DND-41 (cell line): ENCODE data around the gene SH2D7.
A peak's percentile ranks its signal among the peaks of the same experiment; 100 is the strongest.
"Not testable (repeated sequence)": the region's sequence is repeated elsewhere in the genome, so short reads cannot be mapped to it uniquely, and the experiment has no call there.

ENCODE experiments used
- ATAC-seq: fragments of 200-7000 bp; cut with Tn5 transposase; 3 replicates; pipeline ENCODE4 v1.9.1; 2021; ENCODE audit warnings: low read depth; ENCODE audit not compliant: insufficient read depth
- DNase-seq: peaks from one replicate; pipeline ENCODE4 v3.0.0-alpha.2; 2020
- H2AFZ ChIP-seq: 2 replicates; pipeline ENCODE4 v1.6.0; 2012; ENCODE audit warnings: low read depth, low read length
- H3K27ac ChIP-seq: 2 replicates; pipeline ENCODE4 v1.5.1; 2012; ENCODE audit warnings: low read length, inconsistent platforms
- H3K27me3 ChIP-seq: fragments of 200-600 bp; sonication (generic); 2 replicates; pipeline ENCODE4 v1.6.0; 2012; ENCODE audit warnings: low read length, mild to moderate bottlenecking, inconsistent platforms; ENCODE audit not compliant: insufficient read depth, poor library complexity
- H3K36me3 ChIP-seq: 2 replicates; pipeline ENCODE4 v1.5.1; 2012; ENCODE audit warnings: low read length, inconsistent platforms; ENCODE audit not compliant: insufficient read depth
- H3K4me1 ChIP-seq: 2 replicates; pipeline ENCODE4 v1.5.1; 2012; ENCODE audit warnings: mild to moderate bottlenecking, low read length; ENCODE audit not compliant: insufficient read depth
- H3K4me2 ChIP-seq: 2 replicates; pipeline ENCODE4 v1.6.0; 2012; ENCODE audit warnings: mild to moderate bottlenecking, moderate library complexity, low read length, inconsistent platforms; ENCODE audit not compliant: insufficient read depth
- H3K4me3 ChIP-seq, 2 experiments: fragments of 200-600 bp in 1 of 2; shearing (Covaris generic) in 1 of 2; 2 replicates each; pipeline ENCODE4 v1.5.1; 2012 to 2016; ENCODE audit warnings: inconsistent platforms in 2 of 2, low read length in 2 of 2, mild to moderate bottlenecking in 2 of 2, low read depth in 1 of 2, moderate library complexity in 1 of 2
- H3K79me2 ChIP-seq: 2 replicates; pipeline ENCODE4 v1.6.0; 2012; ENCODE audit warnings: low read length, inconsistent platforms; ENCODE audit not compliant: insufficient read depth
- H3K9ac ChIP-seq: 2 replicates; pipeline ENCODE4 v1.6.0; 2012; ENCODE audit warnings: low read depth, mild to moderate bottlenecking, inconsistent platforms, low read length, moderate library complexity
- H3K9me3 ChIP-seq: 2 replicates; pipeline ENCODE4 v1.5.1; 2012; ENCODE audit warnings: low read length, moderate library complexity, mild to moderate bottlenecking, inconsistent platforms; ENCODE audit not compliant: insufficient read depth, severe bottlenecking
- H4K20me1 ChIP-seq: 2 replicates; pipeline ENCODE4 v1.6.0; 2012; ENCODE audit warnings: low read length; ENCODE audit not compliant: insufficient read depth
- CTCF ChIP-seq: IDR thresholded peaks from 2 replicates; pipeline ENCODE4 v1.5.1; 2012; ENCODE audit warnings: borderline replicate concordance, low read length, moderate library complexity, mild to moderate bottlenecking; ENCODE audit not compliant: poor library complexity, severe bottlenecking; ENCODE audit errors: extremely low read depth
- EZH2 ChIP-seq: IDR thresholded peaks from 3 replicates; pipeline ENCODE4 v1.6.1; 2012; ENCODE audit warnings: borderline replicate concordance, low read depth, mild to moderate bottlenecking, moderate library complexity, low read length, inconsistent platforms; ENCODE audit not compliant: severe bottlenecking

The SH2D7 gene

GRCh38 chr15:78149805-78150751 lies 57.7 kb downstream of the SH2D7 start:
- peaks cover 7% of the 10 kb centered on the region for H4K20me1 ChIP-seq
- H3K79me2 ChIP-seq, result peaks cover 59% of the 10 kb centered on the region
- TF ChIP-seq EZH2, result no peak
- TF ChIP-seq CTCF, result no peak
- peak overlapping the region; percentile 68 for H2AFZ ChIP-seq
- H3K4me1 ChIP-seq, result peaks cover 46% of the 10 kb centered on the region
- no peaks in the 10 kb centered on the region for H3K27me3 ChIP-seq
- H3K4me3 ChIP-seq, result peak overlapping the region; percentile 25 to 58
- DNase-seq, result no peak
- no peak for ATAC-seq
- H3K9me3 ChIP-seq, result no peaks in the 10 kb centered on the region
- H3K4me2 ChIP-seq, result peak overlapping the region; percentile 88
- H3K9ac ChIP-seq, result peak overlapping the region; percentile 79
- H3K36me3 ChIP-seq, result peaks cover 14% of the 10 kb centered on the region
- peak overlapping the region; percentile 51 for H3K27ac ChIP-seq

GRCh38 chr15:78151075-78151474 lies 58.7 kb downstream of the SH2D7 start:
- DNase-seq, H3K9ac ChIP-seq, H3K9me3 ChIP-seq, H2AFZ ChIP-seq, ATAC-seq, H3K27me3 ChIP-seq, H4K20me1 ChIP-seq: not testable (repeated sequence)
- peak overlapping the region in 1 of 2 experiments; percentile 58; a peak in 2 of 4 replicates for H3K4me3 ChIP-seq
- H3K27ac ChIP-seq, result peak overlapping the region; percentile 1
- peaks cover 24% of the 10 kb centered on the region for H3K36me3 ChIP-seq
- peak overlapping the region; percentile 88 for H3K4me2 ChIP-seq
- peaks cover 69% of the 10 kb centered on the region for H3K79me2 ChIP-seq
- H3K4me1 ChIP-seq, result peaks cover 46% of the 10 kb centered on the region
